ENCODE measurements around the gene PRUNE2. TPM values are rescaled to one million over a fixed set of nuclear protein-coding genes. Genes with fewer than 3 reads are reported as not detected.

The PRUNE2 gene
- polyA plus RNA-seq, 3 donors, result 0.72 to 1.8 (median 1.5) TPM

DNA sequence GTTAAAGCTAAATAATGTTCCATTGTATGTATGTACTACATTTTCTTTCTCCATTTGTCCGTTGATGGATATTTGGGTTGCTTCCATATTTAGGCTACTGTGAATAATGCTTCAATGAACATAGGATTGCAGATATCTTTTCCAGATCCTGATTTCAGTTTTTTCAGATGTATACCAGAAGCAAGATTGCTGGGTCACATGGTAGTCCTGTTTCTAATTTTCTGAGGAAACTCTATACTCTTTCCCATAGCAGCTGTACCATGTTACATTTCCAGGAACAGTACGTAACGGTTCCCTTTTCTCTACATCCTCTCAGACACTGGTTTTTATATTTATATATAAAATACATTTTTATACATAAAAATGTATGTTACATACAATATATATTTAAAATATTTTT, 325.1 kb downstream of the PRUNE2 start:
- Histone ChIP-seq H3K4me1 (ENCODE audit: control insufficient read depth in 1 of 2, insufficient read depth in 2 of 2, low read length in 2 of 2) (peaks cover 61 to 64% of the 10 kb centered on the region in 2 donors), H3K36me3 (replicated peaks in 1 of 2; ENCODE audit: control insufficient read depth in 1 of 2, insufficient read depth in 2 of 2, low read length in 2 of 2) (no peaks in the 10 kb centered on the region), H3K9me3 (replicated peaks in 1 of 2; ENCODE audit: control insufficient read depth in 1 of 2, insufficient read depth in 1 of 2, low read length in 2 of 2) (no peaks in the 10 kb centered on the region), H3K27me3 (ENCODE audit: control insufficient read depth in 2 of 2, insufficient read depth in 2 of 2, low read length in 2 of 2) (no peaks in the 10 kb centered on the region), H3K27ac (ENCODE audit: low read depth in 1 of 2, low read length in 2 of 2) (peak overlapping the region in 1 of 2 donors; percentile 59), H3K9ac (ENCODE audit: insufficient read depth, low read length, poor library complexity, severe bottlenecking) (no peak overlapping the region), H4K20me1 (ENCODE audit: insufficient read depth, low read length) (no peaks in the 10 kb centered on the region), H3K79me2 (ENCODE audit: insufficient read depth, low read length) (no peaks in the 10 kb centered on the region), H2AFZ (ENCODE audit: insufficient read depth, low read depth, low read length, poor library complexity, severe bottlenecking) (no peak overlapping the region), H3K4me3 (replicated peaks in 1 of 3; ENCODE audit: low read depth in 2 of 3, low read length in 3 of 3) (peak overlapping the region in 1 of 3 experiments; percentile 39), H3K4me2 (replicated peaks; ENCODE audit: extremely low read depth, low read length, poor library complexity, severe bottlenecking) (no peak overlapping the region)
- Mint-ChIP-seq H3K9me3 (peaks cover 0 to 3% (median 0%) of the 10 kb centered on the region in 7 donors), H3K36me3 (peaks cover 0 to 9% of the 10 kb centered on the region in 2 donors), H3K4me3 (no peak overlapping the region), H3K27me3 (ENCODE audit: low read depth in 3 of 3) (peaks cover 0 to 3% (median 2%) of the 10 kb centered on the region in 3 donors), H3K4me1 (peaks cover 69% of the 10 kb centered on the region), H3K27ac (peak overlapping the region in 4 of 7 donors; percentile 57 to 80 (median 62))
- no peak for TF ChIP-seq CTCF (IDR thresholded peaks at IDR 0.05)
- intact Hi-C loops (cut with micrococcal nuclease), result no loop called here
- no peak for DNase-seq
- no CpG with 5 or more reads among the region's 3 CpGs for WGBS (ENCODE audit: insufficient coverage)

GRCh38 chr9:76580188-76580587, 325.7 kb downstream of the PRUNE2 start:
- intact Hi-C loops (cut with micrococcal nuclease), result no loop called here
- no peaks in the 10 kb centered on the region for H3K36me3 ChIP-seq (replicated peaks in 1 of 2; ENCODE audit: control insufficient read depth in 1 of 2, insufficient read depth in 2 of 2, low read length in 2 of 2)
- H3K9ac ChIP-seq (ENCODE audit: insufficient read depth, low read length, poor library complexity, severe bottlenecking), result peak overlapping the region; percentile 32
- WGBS (ENCODE audit: insufficient coverage), result 5% methylated on average over 5 of the region's 8 CpGs
- peaks cover 0 to 9% of the 10 kb centered on the region in 2 donors for H3K36me3 Mint-ChIP-seq
- H3K4me2 ChIP-seq (replicated peaks; ENCODE audit: extremely low read depth, low read length, poor library complexity, severe bottlenecking), result peak overlapping the region; percentile 48
- no peak for TF ChIP-seq CTCF (IDR thresholded peaks at IDR 0.05)
- H3K4me1 Mint-ChIP-seq, result peaks cover 67% of the 10 kb centered on the region
- peak overlapping the region in 1 of 2 donors; percentile 59 for H3K27ac ChIP-seq (ENCODE audit: low read depth in 1 of 2, low read length in 2 of 2)
- peaks cover 61 to 64% of the 10 kb centered on the region in 2 donors for H3K4me1 ChIP-seq (ENCODE audit: control insufficient read depth in 1 of 2, insufficient read depth in 2 of 2, low read length in 2 of 2)
- peak overlapping the region in 5 of 7 donors; percentile 58 to 81 (median 72) for H3K27ac Mint-ChIP-seq
- H3K4me3 Mint-ChIP-seq, result peak overlapping the region in 1 of 2 donors; percentile 57
- H3K9me3 Mint-ChIP-seq, result peaks cover 0 to 3% (median 0%) of the 10 kb centered on the region in 7 donors
- H4K20me1 ChIP-seq (ENCODE audit: insufficient read depth, low read length), result no peaks in the 10 kb centered on the region
- peak overlapping the region; percentile 65 for H2AFZ ChIP-seq (ENCODE audit: insufficient read depth, low read depth, low read length, poor library complexity, severe bottlenecking)
- H3K27me3 ChIP-seq (ENCODE audit: control insufficient read depth in 2 of 2, insufficient read depth in 2 of 2, low read length in 2 of 2), result no peaks in the 10 kb centered on the region
- DNase-seq, result peak in 1 of 3 donors; percentile 47
- no peaks in the 10 kb centered on the region for H3K9me3 ChIP-seq (replicated peaks in 1 of 2; ENCODE audit: control insufficient read depth in 1 of 2, insufficient read depth in 1 of 2, low read length in 2 of 2)
- no peaks in the 10 kb centered on the region for H3K79me2 ChIP-seq (ENCODE audit: insufficient read depth, low read length)
- H3K27me3 Mint-ChIP-seq (ENCODE audit: low read depth in 3 of 3), result peaks cover 0 to 3% (median 2%) of the 10 kb centered on the region in 3 donors
- peak overlapping the region in 1 of 3 experiments; percentile 39 for H3K4me3 ChIP-seq (replicated peaks in 1 of 3; ENCODE audit: low read depth in 2 of 3, low read length in 3 of 3)

All from CD14-positive monocyte (primary cell).